GM21381 (cell line): ENCODE measurements around the gene TRAPPC3.

Experiments used
- ATAC-seq: cut with Tn5 transposase; IDR thresholded peaks from one replicate; pipeline ENCODE4 v1.9.1; 2021; ENCODE audit warnings: mild to moderate bottlenecking, moderate library complexity; ENCODE audit not compliant: unreplicated experiment

The TRAPPC3 gene

GRCh38 chr1:36128126-36128904, 21.0 kb downstream of the TRAPPC3 start:
- no peak for ATAC-seq

- ATAC-seq, result no peak
Observed at GRCh38 chr1:36126797-36127500, 22.3 kb downstream of the TRAPPC3 start.

GRCh38 chr1:36126005-36126716, 23.1 kb downstream of the TRAPPC3 start:
- ATAC-seq, result no peak

GRCh38 chr1:36125129-36125991, 23.9 kb downstream of the TRAPPC3 start, which contains the start of gene COL8A2:
COL8A2 (minus strand) TSS chr1:36125222; CDS start chr1:36100242, 24,980 bp downstream.
- ATAC-seq, result no peak

- no peak for ATAC-seq
Observed at GRCh38 chr1:36124404-36125128, 24.7 kb downstream of the TRAPPC3 start.

- ATAC-seq, result no peak
Observed at GRCh38 chr1:36123356-36123755, 25.9 kb downstream of the TRAPPC3 start.

- ATAC-seq, result no peak
Observed at GRCh38 chr1:36122062-36123030, 26.9 kb downstream of the TRAPPC3 start.

GRCh38 chr1:36119456-36119855, 29.8 kb downstream of the TRAPPC3 start:
- ATAC-seq, result no peak

GRCh38 chr1:36118447-36119204, 30.7 kb downstream of the TRAPPC3 start:
- ATAC-seq, result no peak

- no peak for ATAC-seq
Observed at GRCh38 chr1:36116901-36117300, 32.4 kb downstream of the TRAPPC3 start.

GRCh38 chr1:36115931-36116330, 33.4 kb downstream of the TRAPPC3 start:
- no peak for ATAC-seq

- no peak for ATAC-seq
Observed at GRCh38 chr1:36115200-36115669, 34.1 kb downstream of the TRAPPC3 start.

- ATAC-seq, result no peak
Observed at GRCh38 chr1:36114371-36114770, 34.9 kb downstream of the TRAPPC3 start.

GRCh38 chr1:36112823-36113222, 36.5 kb downstream of the TRAPPC3 start:
- ATAC-seq, result no peak

- ATAC-seq, result no peak
Observed at GRCh38 chr1:36111151-36111550, 38.1 kb downstream of the TRAPPC3 start.

GRCh38 chr1:36109041-36109679, 40.1 kb downstream of the TRAPPC3 start:
- no peak for ATAC-seq

GRCh38 chr1:36108314-36108713, 41.0 kb downstream of the TRAPPC3 start:
- ATAC-seq, result no peak
